ENCODE results near the gene NUCKS1.
"Not testable (repeated sequence)": the region's sequence is repeated elsewhere in the genome, so short reads cannot be mapped to it uniquely, and the experiment has no call there.

NUCKS1 gene

GRCh38 chr1:205729945-205730610, 19.9 kb downstream of the NUCKS1 start:
- DNase-seq (ENCODE audit: low read depth, low spot score) = no peak
- no peak for TF ChIP-seq CTCF (IDR thresholded peaks at IDR 0.05; ENCODE audit: insufficient read depth, low read length, missing control alignments)
- H3K4me3 ChIP-seq (ENCODE audit: low read depth, low read length) = no peak overlapping the region
- ChIA-PET POLR2A (no interaction called here), CTCF (interaction anchor here (1.2 to 25.6 kb wide), 5 partner anchors 9 to 247 kb away, joined by 3 to 362 read pairs (median 8); no protein-coding TSS in a partner anchor)

- no peak overlapping the region for H3K4me3 ChIP-seq (ENCODE audit: low read depth, low read length)
- no peak for TF ChIP-seq CTCF (IDR thresholded peaks at IDR 0.05; ENCODE audit: insufficient read depth, low read length, missing control alignments)
- DNase-seq (ENCODE audit: low read depth, low spot score) = no peak
- ChIA-PET POLR2A (no interaction called here), CTCF (interaction anchor here (1.5 to 25.6 kb wide), 5 partner anchors 13 to 135 kb away, joined by 3 to 362 read pairs (median 5); no protein-coding TSS in a partner anchor)
Measured at GRCh38 chr1:205726619-205727125, 23.3 kb downstream of the NUCKS1 start.

- CTCF ChIA-PET = interaction anchor here (0.6 to 25.6 kb wide), 4 partner anchors 14 to 258 kb away, joined by 3 to 362 read pairs (median 10); no protein-coding TSS in a partner anchor
Measured at GRCh38 chr1:205725514-205725913, 24.5 kb downstream of the NUCKS1 start.

GRCh38 chr1:205720740-205721139, 29.2 kb downstream of the NUCKS1 start:
- CTCF ChIA-PET = interaction anchor here (3.6 to 25.6 kb wide), 2 partner anchors 10 to 62 kb away, joined by 19 to 362 read pairs; no protein-coding TSS in a partner anchor
- H3K4me3 ChIP-seq (ENCODE audit: low read depth, low read length); POLR2A ChIA-PET; DNase-seq (ENCODE audit: low read depth, low spot score): not testable (repeated sequence)

More at GRCh38 chr1:205725514-205725913, 24.5 kb downstream of the NUCKS1 start:
- TF ChIP-seq CTCF (IDR thresholded peaks at IDR 0.05; ENCODE audit: insufficient read depth, low read length, missing control alignments) = no peak
- H3K4me3 ChIP-seq (ENCODE audit: low read depth, low read length) = no peak overlapping the region
- DNase-seq (ENCODE audit: low read depth, low spot score) = no peak
- POLR2A ChIA-PET = no interaction called here

- TF ChIP-seq CTCF (IDR thresholded peaks at IDR 0.05; ENCODE audit: insufficient read depth, low read length, missing control alignments) = no peak
- no peak overlapping the region for H3K4me3 ChIP-seq (ENCODE audit: low read depth, low read length)
- ChIA-PET POLR2A (no interaction called here), CTCF (interaction anchor here (3.6 to 25.6 kb wide), 2 partner anchors 9 to 61 kb away, joined by 19 to 362 read pairs; no protein-coding TSS in a partner anchor)
- no peak for DNase-seq (ENCODE audit: low read depth, low spot score)
Measured at GRCh38 chr1:205719762-205720161, 30.2 kb downstream of the NUCKS1 start.

- CTCF ChIA-PET = interaction anchor here (25.6 kb wide), 1 partner anchor 8 kb away, joined by 362 read pairs; no protein-coding TSS in a partner anchor
- no peak for TF ChIP-seq CTCF (IDR thresholded peaks at IDR 0.05; ENCODE audit: insufficient read depth, low read length, missing control alignments)
- no peak overlapping the region for H3K4me3 ChIP-seq (ENCODE audit: low read depth, low read length)
- no peak for DNase-seq (ENCODE audit: low read depth, low spot score)
- POLR2A ChIA-PET = no interaction called here
Measured at GRCh38 chr1:205719015-205719414, 31.0 kb downstream of the NUCKS1 start.
